ENCODE data around the gene RAB8B. TPM values are rescaled to one million over a fixed set of nuclear protein-coding genes. Genes with fewer than 3 reads are reported as not detected.

Gene RAB8B
- total and polyA plus RNA-seq, 10 of the 15 experiments (the other 5 are each of a cell fraction or from before 2014, with no cell fraction given) = 17.8 to 104 (median 65.1) TPM

DNA sequence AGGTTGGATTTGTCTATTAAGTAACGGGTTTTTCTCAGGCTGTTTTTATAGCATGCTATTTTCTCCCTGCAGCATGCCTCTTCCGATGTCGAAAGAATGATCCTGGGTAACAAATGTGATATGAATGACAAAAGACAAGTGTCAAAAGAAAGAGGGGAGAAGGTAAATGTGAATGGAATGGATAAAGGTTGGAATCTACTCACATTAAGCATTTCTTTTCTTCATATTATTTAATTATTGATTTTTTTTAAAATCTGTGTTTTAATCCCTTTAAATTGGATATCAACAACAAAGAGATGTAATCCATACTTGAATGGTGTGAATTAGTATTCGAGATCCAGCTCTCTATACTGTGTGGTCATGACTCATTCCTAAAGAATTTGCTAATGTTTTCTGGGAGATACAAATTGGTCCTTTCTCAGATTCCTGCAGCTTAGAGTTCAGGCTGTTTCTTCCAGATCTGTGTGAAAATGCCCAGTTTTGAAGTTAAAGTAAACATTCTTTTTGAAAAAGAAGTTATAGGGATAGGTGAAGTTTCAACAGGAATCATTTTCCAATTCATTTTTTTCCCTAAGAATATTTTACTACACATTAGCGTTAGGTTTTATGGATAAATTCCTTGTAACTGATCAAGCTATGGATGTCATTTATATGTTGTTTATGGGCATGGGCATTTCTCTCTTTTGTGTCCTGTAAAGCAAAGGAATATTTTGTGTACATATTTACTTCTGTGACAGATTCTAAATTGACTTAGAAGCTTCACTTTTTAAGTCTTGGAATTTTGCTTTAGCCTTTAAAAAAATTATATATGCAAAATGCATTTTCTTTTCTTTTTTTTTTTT, 67.2 kb downstream of the RAB8B start (continued):
- TF ChIP-seq, protein P1, sequence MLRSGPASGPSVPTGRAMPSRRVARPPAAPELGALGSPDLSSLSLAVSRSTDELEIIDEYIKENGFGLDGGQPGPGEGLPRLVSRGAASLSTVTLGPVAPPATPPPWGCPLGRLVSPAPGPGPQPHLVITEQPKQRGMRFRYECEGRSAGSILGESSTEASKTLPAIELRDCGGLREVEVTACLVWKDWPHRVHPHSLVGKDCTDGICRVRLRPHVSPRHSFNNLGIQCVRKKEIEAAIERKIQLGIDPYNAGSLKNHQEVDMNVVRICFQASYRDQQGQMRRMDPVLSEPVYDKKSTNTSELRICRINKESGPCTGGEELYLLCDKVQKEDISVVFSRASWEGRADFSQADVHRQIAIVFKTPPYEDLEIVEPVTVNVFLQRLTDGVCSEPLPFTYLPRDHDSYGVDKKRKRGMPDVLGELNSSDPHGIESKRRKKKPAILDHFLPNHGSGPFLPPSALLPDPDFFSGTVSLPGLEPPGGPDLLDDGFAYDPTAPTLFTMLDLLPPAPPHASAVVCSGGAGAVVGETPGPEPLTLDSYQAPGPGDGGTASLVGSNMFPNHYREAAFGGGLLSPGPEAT (IDR thresholded peaks at IDR 0.05; ENCODE audit: low read depth) = no peak
- no peak for TF ChIP-seq NFXL1 (IDR thresholded peaks at IDR 0.05; ENCODE audit: borderline replicate concordance)

DNA sequence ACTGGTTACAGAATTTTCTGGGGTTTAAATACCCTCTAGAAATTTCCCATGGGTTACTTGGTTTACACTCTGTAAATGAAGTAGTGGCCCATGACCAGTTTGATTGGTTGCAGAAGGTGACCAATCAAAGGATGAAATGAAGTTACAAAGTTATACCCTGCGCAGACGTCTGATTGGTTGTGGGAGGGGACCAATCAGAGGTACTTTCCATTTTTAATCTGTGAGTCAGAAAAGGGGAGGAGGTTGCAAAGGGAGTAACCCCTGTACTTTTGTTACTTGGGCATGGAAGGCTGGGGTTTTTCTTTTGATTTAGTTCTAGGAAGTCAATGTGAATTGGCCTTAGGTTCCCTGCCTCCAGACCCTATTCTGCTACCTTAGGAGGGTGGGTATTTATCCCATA, 69.3 kb downstream of the RAB8B start:
- no peak overlapping the region for H3K4me2 ChIP-seq (ENCODE audit: control insufficient read depth, insufficient read depth)
- TF ChIP-seq, protein P2, sequence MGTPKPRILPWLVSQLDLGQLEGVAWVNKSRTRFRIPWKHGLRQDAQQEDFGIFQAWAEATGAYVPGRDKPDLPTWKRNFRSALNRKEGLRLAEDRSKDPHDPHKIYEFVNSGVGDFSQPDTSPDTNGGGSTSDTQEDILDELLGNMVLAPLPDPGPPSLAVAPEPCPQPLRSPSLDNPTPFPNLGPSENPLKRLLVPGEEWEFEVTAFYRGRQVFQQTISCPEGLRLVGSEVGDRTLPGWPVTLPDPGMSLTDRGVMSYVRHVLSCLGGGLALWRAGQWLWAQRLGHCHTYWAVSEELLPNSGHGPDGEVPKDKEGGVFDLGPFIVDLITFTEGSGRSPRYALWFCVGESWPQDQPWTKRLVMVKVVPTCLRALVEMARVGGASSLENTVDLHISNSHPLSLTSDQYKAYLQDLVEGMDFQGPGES (IDR thresholded peaks at IDR 0.05) = no peak
- no peak for TF ChIP-seq ZNF207 (IDR thresholded peaks at IDR 0.05; ENCODE audit: borderline replicate concordance)
- TF ChIP-seq NFYB (IDR thresholded peaks at IDR 0.05; ENCODE audit: insufficient read depth, low read depth, low read length) = peak; percentile 64
- no peak for TF ChIP-seq BMI1 (IDR thresholded peaks at IDR 0.05; ENCODE audit: borderline replicate concordance)
- TF ChIP-seq KAT2A (conservative IDR thresholded peaks at IDR 0.05; ENCODE audit: control insufficient read depth, low read depth, low read length) = no peak
- TF ChIP-seq RFX5 (IDR thresholded peaks at IDR 0.05; ENCODE audit: low read depth, low read length) = no peak
- no peak for TF ChIP-seq ETV6 (conservative IDR thresholded peaks at IDR 0.05 in 1 of 2, IDR thresholded peaks at IDR 0.05 in 1 of 2; ENCODE audit: borderline replicate concordance in 1 of 2, low read depth in 1 of 2)
- TF ChIP-seq SPI1 (IDR thresholded peaks at IDR 0.05; ENCODE audit: borderline replicate concordance, insufficient read depth, low read depth, low read length) = no peak
- H4K20me1 ChIP-seq (ENCODE audit: control insufficient read depth, insufficient read depth) = no peaks in the 10 kb centered on the region
- WGBS (ENCODE audit: insufficient coverage, insufficient replicate concordance, low lambda C conversion rate, missing lambda C conversion rate) = 100% methylated on average over 2 of the region's 2 CpGs
- ChIA-PET POLR2A (interaction anchor here (0.7 kb wide), 1 partner anchor 16 kb away, joined by 3 read pairs; no protein-coding TSS in a partner anchor), SMC1A (ENCODE audit: uncharacterized antibody, unreplicated experiment) (no interaction called here), CTCF (no interaction called here), RAD21 (ENCODE audit: unreplicated experiment) (no interaction called here)
- H3K4me1 ChIP-seq (ENCODE audit: control insufficient read depth, insufficient read depth, low read length) = no peaks in the 10 kb centered on the region
- no peak for DNase-seq (ENCODE audit: low read depth, low spot score)
- no peaks in the 10 kb centered on the region for H3K27me3 ChIP-seq (replicated peaks in 1 of 2; ENCODE audit: control insufficient read depth in 2 of 2, insufficient read depth in 2 of 2, low read length in 1 of 2)
- H3K4me3 ChIP-seq = no peak overlapping the region
- BruUV-seq (replicated peaks) = no TSS peak
- no peaks in the 10 kb centered on the region for H3K9me3 ChIP-seq (replicated peaks; ENCODE audit: control insufficient read depth, insufficient read depth, low read length)
- H3K27ac ChIP-seq (ENCODE audit: control insufficient read depth, insufficient read depth) = no peak overlapping the region
- FAIRE-seq = no peak
- no peaks in the 10 kb centered on the region for H3K79me2 ChIP-seq (ENCODE audit: control insufficient read depth, insufficient read depth, low read length)
- H3K36me3 ChIP-seq (ENCODE audit: control insufficient read depth in 2 of 2, insufficient read depth in 2 of 2, low read length in 1 of 2) = peaks cover 2 to 15% of the 10 kb centered on the region in 2 experiments
- in situ Hi-C loops (cut with MboI) = no loop called here
- no peak overlapping the region for H3K9ac ChIP-seq (ENCODE audit: control insufficient read depth, insufficient read depth, low read length)
- no peak overlapping the region for H2AFZ ChIP-seq (ENCODE audit: control insufficient read depth, low read depth, low read length)
- no peak for ATAC-seq
- intact Hi-C loops (cut with micrococcal nuclease; ENCODE audit: unreplicated experiment) = no loop called here

Data from GM12878 (cell line).